Measurements from ENCODE around the gene RTL10. TPM values are rescaled to one million over a fixed set of nuclear protein-coding genes. Genes with fewer than 3 reads are reported as not detected.

Gene RTL10
- total and polyA plus RNA-seq, 2 donors (not counting 1 experiment from before 2014, with no cell fraction given), result 6.4 to 15.2 TPM

DNA sequence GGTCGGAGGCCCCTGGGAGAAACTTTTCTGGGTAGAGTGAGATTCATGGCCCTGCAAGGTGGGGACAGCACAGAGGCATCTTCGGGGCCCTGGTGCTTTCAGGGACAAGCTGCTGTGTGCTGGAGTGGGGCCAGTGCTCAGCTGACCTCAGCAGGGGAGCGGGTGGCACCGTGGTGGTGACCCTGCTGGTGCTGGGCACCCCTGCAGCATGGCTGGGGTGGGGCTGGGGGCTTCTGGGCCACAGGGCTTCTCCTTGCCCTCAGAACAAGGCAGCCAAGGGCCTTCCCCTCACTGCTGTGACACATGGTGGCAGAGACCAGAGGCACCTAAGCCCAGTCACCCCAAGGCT is 24.9 kb upstream of the RTL10 start:
- H3K4me3 ChIP-seq (ENCODE audit: control extremely low read depth in 1 of 5, extremely low read depth in 1 of 5, insufficient read depth in 1 of 5, low read depth in 2 of 5, low read length in 4 of 5), result no peak overlapping the region
- H3K79me2 ChIP-seq (ENCODE audit: control insufficient read depth, insufficient read depth, low read length), result no peaks in the 10 kb centered on the region
- intact Hi-C loops (cut with micrococcal nuclease), result no loop called here
- no peak overlapping the region for H3K4me2 ChIP-seq (replicated peaks; ENCODE audit: low read depth, low read length, poor library complexity, severe bottlenecking)
- TF ChIP-seq, protein P1, sequence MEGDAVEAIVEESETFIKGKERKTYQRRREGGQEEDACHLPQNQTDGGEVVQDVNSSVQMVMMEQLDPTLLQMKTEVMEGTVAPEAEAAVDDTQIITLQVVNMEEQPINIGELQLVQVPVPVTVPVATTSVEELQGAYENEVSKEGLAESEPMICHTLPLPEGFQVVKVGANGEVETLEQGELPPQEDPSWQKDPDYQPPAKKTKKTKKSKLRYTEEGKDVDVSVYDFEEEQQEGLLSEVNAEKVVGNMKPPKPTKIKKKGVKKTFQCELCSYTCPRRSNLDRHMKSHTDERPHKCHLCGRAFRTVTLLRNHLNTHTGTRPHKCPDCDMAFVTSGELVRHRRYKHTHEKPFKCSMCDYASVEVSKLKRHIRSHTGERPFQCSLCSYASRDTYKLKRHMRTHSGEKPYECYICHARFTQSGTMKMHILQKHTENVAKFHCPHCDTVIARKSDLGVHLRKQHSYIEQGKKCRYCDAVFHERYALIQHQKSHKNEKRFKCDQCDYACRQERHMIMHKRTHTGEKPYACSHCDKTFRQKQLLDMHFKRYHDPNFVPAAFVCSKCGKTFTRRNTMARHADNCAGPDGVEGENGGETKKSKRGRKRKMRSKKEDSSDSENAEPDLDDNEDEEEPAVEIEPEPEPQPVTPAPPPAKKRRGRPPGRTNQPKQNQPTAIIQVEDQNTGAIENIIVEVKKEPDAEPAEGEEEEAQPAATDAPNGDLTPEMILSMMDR (IDR thresholded peaks at IDR 0.05), result no peak
- no peak for TF ChIP-seq EZH2 (IDR thresholded peaks at IDR 0.05; ENCODE audit: borderline replicate concordance, insufficient read depth, low read depth, low read length, poor library complexity, severe bottlenecking)
- no peak for ATAC-seq (ENCODE audit: low read depth)
- H3K4me1 ChIP-seq (ENCODE audit: control insufficient read depth in 2 of 2, insufficient read depth in 2 of 2, low read length in 2 of 2), result no peaks in the 10 kb centered on the region
- H3K9me3 Mint-ChIP-seq (ENCODE audit: insufficient read depth), result no peaks in the 10 kb centered on the region
- H3K27ac ChIP-seq (ENCODE audit: low read length in 2 of 2), result no peak overlapping the region
- no peaks in the 10 kb centered on the region for H4K20me1 ChIP-seq (ENCODE audit: control insufficient read depth, insufficient read depth, low read length, poor library complexity, severe bottlenecking)
- no peak overlapping the region for H2AFZ ChIP-seq (ENCODE audit: insufficient read depth, low read depth, low read length, poor library complexity, severe bottlenecking)
- ChIA-PET CTCF (interaction anchor here (0.5 kb wide), 1 partner anchor 149 kb away, joined by 3 read pairs; no protein-coding TSS in a partner anchor), POLR2A (no interaction called here)
- H3K9me3 ChIP-seq (ENCODE audit: control extremely low read depth in 1 of 3, control insufficient read depth in 2 of 3, insufficient read depth in 1 of 3, low read length in 2 of 3), result no peaks in the 10 kb centered on the region
- H3K4me3 Mint-ChIP-seq, result no peak overlapping the region
- no peaks in the 10 kb centered on the region for H3K27me3 Mint-ChIP-seq
- no peak overlapping the region for H3K9ac ChIP-seq (ENCODE audit: low read length)
- WGBS (ENCODE audit: insufficient coverage), result 94% methylated on average over 4 of the region's 4 CpGs
- no peaks in the 10 kb centered on the region for H3K4me1 Mint-ChIP-seq
- no peaks in the 10 kb centered on the region for H3K27me3 ChIP-seq (replicated peaks in 1 of 4; ENCODE audit: control extremely low read depth in 1 of 4, control insufficient read depth in 3 of 4, insufficient read depth in 4 of 4, low read length in 3 of 4)
- no peak overlapping the region for H3K27ac Mint-ChIP-seq
- H3K36me3 ChIP-seq (replicated peaks in 1 of 2; ENCODE audit: control extremely low read depth in 1 of 2, control insufficient read depth in 1 of 2, extremely low read depth in 1 of 2, insufficient read depth in 2 of 2, low read length in 1 of 2), result no peaks in the 10 kb centered on the region
- no peak for DNase-seq

DNA sequence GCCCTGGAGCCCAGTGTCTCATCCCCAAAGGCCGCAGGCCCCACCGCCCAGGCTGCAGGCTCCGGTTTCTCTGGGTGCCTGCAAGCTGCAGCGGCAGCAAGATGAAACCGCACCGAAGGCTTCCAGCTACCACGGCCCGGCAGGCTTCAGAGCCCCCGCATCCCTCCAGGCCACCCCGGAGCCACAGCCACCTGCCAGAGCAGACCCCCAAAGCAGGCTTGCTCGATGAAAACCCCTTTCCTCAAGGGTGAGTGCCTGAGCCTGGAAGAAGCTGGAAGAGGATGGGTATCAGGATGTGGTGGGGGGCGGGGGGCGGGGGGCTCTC is 24.5 kb upstream of the RTL10 start:
- Mint-ChIP-seq H3K27me3 (no peaks in the 10 kb centered on the region), H3K4me3 (no peak overlapping the region), H3K9me3 (ENCODE audit: insufficient read depth) (no peaks in the 10 kb centered on the region), H3K4me1 (no peaks in the 10 kb centered on the region), H3K27ac (no peak overlapping the region)
- ChIA-PET POLR2A (no interaction called here), CTCF (interaction anchor here (0.5 kb wide), 1 partner anchor 149 kb away, joined by 3 read pairs; no protein-coding TSS in a partner anchor)
- Histone ChIP-seq H3K4me2 (replicated peaks; ENCODE audit: low read depth, low read length, poor library complexity, severe bottlenecking) (no peak overlapping the region), H3K4me1 (ENCODE audit: control insufficient read depth in 2 of 2, insufficient read depth in 2 of 2, low read length in 2 of 2) (no peaks in the 10 kb centered on the region), H3K9me3 (ENCODE audit: control extremely low read depth in 1 of 3, control insufficient read depth in 2 of 3, insufficient read depth in 1 of 3, low read length in 2 of 3) (no peaks in the 10 kb centered on the region), H4K20me1 (ENCODE audit: control insufficient read depth, insufficient read depth, low read length, poor library complexity, severe bottlenecking) (no peaks in the 10 kb centered on the region), H3K36me3 (replicated peaks in 1 of 2; ENCODE audit: control extremely low read depth in 1 of 2, control insufficient read depth in 1 of 2, extremely low read depth in 1 of 2, insufficient read depth in 2 of 2, low read length in 1 of 2) (no peaks in the 10 kb centered on the region), H3K27me3 (replicated peaks in 1 of 4; ENCODE audit: control extremely low read depth in 1 of 4, control insufficient read depth in 3 of 4, insufficient read depth in 4 of 4, low read length in 3 of 4) (no peaks in the 10 kb centered on the region), H3K4me3 (ENCODE audit: control extremely low read depth in 1 of 5, extremely low read depth in 1 of 5, insufficient read depth in 1 of 5, low read depth in 2 of 5, low read length in 4 of 5) (no peak overlapping the region), H3K27ac (ENCODE audit: low read length in 2 of 2) (no peak overlapping the region), H3K79me2 (ENCODE audit: control insufficient read depth, insufficient read depth, low read length) (no peaks in the 10 kb centered on the region), H2AFZ (ENCODE audit: insufficient read depth, low read depth, low read length, poor library complexity, severe bottlenecking) (no peak overlapping the region), H3K9ac (ENCODE audit: low read length) (no peak overlapping the region)
- 98% methylated on average over 8 of the region's 13 CpGs for WGBS (ENCODE audit: insufficient coverage)
- no peak for TF ChIP-seq EZH2 (IDR thresholded peaks at IDR 0.05; ENCODE audit: borderline replicate concordance, insufficient read depth, low read depth, low read length, poor library complexity, severe bottlenecking)
- TF ChIP-seq, protein P1 (IDR thresholded peaks at IDR 0.05), result no peak
- intact Hi-C loops (cut with micrococcal nuclease), result no loop called here
- DNase-seq (no peak), ATAC-seq (ENCODE audit: low read depth) (no peak)

All from B cell (primary cell).